ENCODE results near the gene PPM1E.
"Not testable (repeated sequence)": the region's sequence is repeated elsewhere in the genome, so short reads cannot be mapped to it uniquely, and the experiment has no call there.

Gene PPM1E
- total RNA-seq = 2.0 to 15.0 (median 6.6) reads per million in 17 experiments

- DNase-seq = peak; percentile 48 to 77 (median 54)
Measured at GRCh38 chr17:58755577-58756245, at the start of gene PPM1E. Gene PPM1E, plus strand, starts transcription at chr17:58755854.

- no peak for DNase-seq
Measured at GRCh38 chr17:58706351-58707140, 49.1 kb upstream of the PPM1E start.

- peak; percentile 83 to 90 (median 85) for DNase-seq
Measured at GRCh38 chr17:58710948-58711552, 44.6 kb upstream of the PPM1E start.

- DNase-seq = no peak
Measured at GRCh38 chr17:58722274-58722673, 33.4 kb upstream of the PPM1E start.

- DNase-seq = no peak
Measured at GRCh38 chr17:58722696-58723095, 33.0 kb upstream of the PPM1E start.

- no peak for DNase-seq
Measured at GRCh38 chr17:58728798-58729197, 26.9 kb upstream of the PPM1E start.

- DNase-seq = no peak
Measured at GRCh38 chr17:58730937-58731336, 24.7 kb upstream of the PPM1E start.

- DNase-seq = no peak
Measured at GRCh38 chr17:58734040-58734439, 21.6 kb upstream of the PPM1E start.

GRCh38 chr17:58734811-58735210, 20.8 kb upstream of the PPM1E start:
- no peak for DNase-seq

GRCh38 chr17:58741121-58741625, 14.5 kb upstream of the PPM1E start:
- DNase-seq = no peak

GRCh38 chr17:58747674-58748073, 8.0 kb upstream of the PPM1E start:
- DNase-seq = no peak

- DNase-seq = not testable (repeated sequence)
Measured at GRCh38 chr17:58749627-58750026, 6.0 kb upstream of the PPM1E start.

- DNase-seq = no peak
Measured at GRCh38 chr17:58753026-58753425, 2.6 kb upstream of the PPM1E start.

GRCh38 chr17:58755269-58755576, 431 bp upstream of the PPM1E start:
- no peak for DNase-seq

- peak in 2 of 4 experiments; percentile 19 to 28 for DNase-seq
Measured at GRCh38 chr17:58756246-58757161, 850 bp downstream of the PPM1E start.

- DNase-seq = no peak
Measured at GRCh38 chr17:58757162-58757613, 1.5 kb downstream of the PPM1E start.

- DNase-seq = no peak
Measured at GRCh38 chr17:58758890-58759289, 3.2 kb downstream of the PPM1E start.

- no peak for DNase-seq
Measured at GRCh38 chr17:58759522-58759921, 3.9 kb downstream of the PPM1E start.

GRCh38 chr17:58760248-58760647, 4.6 kb downstream of the PPM1E start:
- no peak for DNase-seq

- no peak for DNase-seq
Measured at GRCh38 chr17:58763263-58763662, 7.6 kb downstream of the PPM1E start.

GRCh38 chr17:58764373-58764772, 8.7 kb downstream of the PPM1E start:
- DNase-seq = no peak

- DNase-seq = not testable (repeated sequence)
Measured at GRCh38 chr17:58778482-58778881, 22.8 kb downstream of the PPM1E start.

Data from suppressor macrophage (primary cell).